ENCODE results near the gene PTBP3. TPM values are rescaled to one million over a fixed set of nuclear protein-coding genes. Genes with fewer than 3 reads are reported as not detected.
"Not testable (repeated sequence)": the region's sequence is repeated elsewhere in the genome, so short reads cannot be mapped to it uniquely, and the experiment has no call there.

PTBP3 gene
- total RNA-seq, 2 experiments from 2014 or later = 152 to 186 TPM

DNA sequence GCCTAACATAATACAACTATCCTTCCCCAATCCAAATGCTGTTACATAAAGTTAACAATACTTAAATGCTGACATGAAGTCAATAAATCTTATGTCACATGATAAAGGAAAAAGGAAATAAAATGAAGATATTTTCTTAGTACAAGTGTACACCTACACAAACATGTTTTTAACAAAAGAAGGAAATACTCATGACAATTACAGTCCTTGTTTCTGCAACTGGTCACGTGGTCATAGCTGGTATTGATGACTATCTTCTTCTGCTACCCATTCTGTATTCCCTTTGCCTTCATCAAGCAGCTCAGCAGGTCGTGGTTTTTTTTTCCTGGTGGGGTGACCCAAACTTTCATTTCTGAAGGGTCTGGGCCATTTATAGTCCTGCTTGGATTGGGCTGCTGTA is 40.2 kb upstream of the PTBP3 start:
- Mint-ChIP-seq H3K4me1 (peaks cover 27% of the 10 kb centered on the region), H3K36me3 (peaks cover 37% of the 10 kb centered on the region), H3K9me3 (ENCODE audit: low read depth) (peaks cover 15% of the 10 kb centered on the region)
- CTCF ChIA-PET, H3K27me3 Mint-ChIP-seq, H3K27ac Mint-ChIP-seq, ATAC-seq, DNase-seq, H3K4me3 Mint-ChIP-seq: not testable (repeated sequence)

DNA sequence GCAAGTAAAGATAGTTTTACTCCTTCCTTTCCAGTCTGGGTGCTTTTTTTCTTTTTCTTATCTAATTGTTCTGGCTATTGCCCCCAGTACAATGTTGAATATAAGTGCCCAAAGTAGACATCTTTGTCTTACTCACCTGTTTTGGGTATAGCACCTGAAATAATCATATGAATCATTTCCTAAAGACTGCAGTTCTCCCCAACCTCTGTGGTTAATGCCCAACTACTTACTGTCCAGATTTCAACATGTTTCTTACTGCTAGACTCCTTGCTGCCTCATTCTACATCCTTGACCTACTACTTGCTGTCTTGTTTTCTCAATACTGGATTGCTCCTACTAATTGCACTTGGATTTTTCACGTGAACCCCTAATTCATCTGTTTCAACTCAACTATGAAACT is 37.6 kb upstream of the PTBP3 start:
- H3K27ac Mint-ChIP-seq = no peak overlapping the region
- peaks cover 3% of the 10 kb centered on the region for H3K4me1 Mint-ChIP-seq
- CTCF ChIA-PET = interaction anchor here (1.8 kb wide), 1 partner anchor 20 kb away, joined by 3 read pairs; no protein-coding TSS in a partner anchor
- H3K36me3 Mint-ChIP-seq = peaks cover 30% of the 10 kb centered on the region
- H3K4me3 Mint-ChIP-seq = no peak overlapping the region
- peaks cover 15% of the 10 kb centered on the region for H3K9me3 Mint-ChIP-seq (ENCODE audit: low read depth)
- H3K27me3 Mint-ChIP-seq = no peaks in the 10 kb centered on the region
- ATAC-seq (no peak), DNase-seq (no peak)

DNA sequence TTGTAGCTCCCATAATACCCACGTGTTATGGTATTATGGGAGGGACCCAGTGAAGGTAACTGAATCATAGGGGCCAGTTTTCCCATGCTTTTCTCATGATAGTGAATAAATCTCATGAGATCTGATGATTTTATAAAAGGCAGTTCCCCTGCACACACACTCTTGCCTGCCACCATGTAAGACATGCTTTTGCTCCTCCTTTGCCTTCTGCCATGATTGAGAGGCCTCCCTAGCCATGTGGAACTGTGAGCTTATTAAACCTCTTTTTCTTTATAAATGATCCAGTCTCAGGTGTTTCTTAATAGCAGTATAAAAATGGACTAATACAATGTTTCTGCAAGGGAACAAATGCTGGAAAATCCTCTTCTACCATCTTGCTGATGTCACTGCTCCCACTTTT is 36.4 kb upstream of the PTBP3 start:
- H3K36me3 Mint-ChIP-seq = peaks cover 24% of the 10 kb centered on the region
- H3K4me1 Mint-ChIP-seq = peaks cover 3% of the 10 kb centered on the region
- no peak overlapping the region for H3K4me3 Mint-ChIP-seq
- H3K9me3 Mint-ChIP-seq (ENCODE audit: low read depth) = peaks cover 15% of the 10 kb centered on the region
- H3K27ac Mint-ChIP-seq = no peak overlapping the region
- H3K27me3 Mint-ChIP-seq = no peaks in the 10 kb centered on the region
- ATAC-seq = no peak
- CTCF ChIA-PET = interaction anchor here (1.1 to 1.8 kb wide), 2 partner anchors 10 to 19 kb away, joined by 3 read pairs; no protein-coding TSS in a partner anchor
- no peak for DNase-seq

DNA sequence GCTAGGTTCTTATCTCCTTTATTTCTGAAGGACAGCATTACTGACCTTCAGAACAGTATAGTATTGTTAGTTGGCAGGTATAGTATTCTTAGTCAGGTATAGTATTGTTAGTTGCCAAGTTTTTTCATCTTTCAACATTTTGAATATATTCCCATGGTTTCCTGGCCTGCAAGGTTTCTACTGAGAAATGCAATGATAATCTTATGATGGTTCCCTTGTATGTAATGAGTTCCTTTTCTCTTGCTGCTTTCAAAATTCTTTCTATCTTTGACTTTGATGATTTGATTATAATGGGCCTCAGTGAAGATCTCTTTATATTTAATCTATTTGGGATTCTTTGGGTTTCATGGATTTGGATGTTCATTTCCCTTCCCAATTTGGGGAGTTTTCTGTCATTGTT is 34.0 kb upstream of the PTBP3 start:
- no peak overlapping the region for H3K4me3 Mint-ChIP-seq
- H3K4me1 Mint-ChIP-seq = peaks cover 3% of the 10 kb centered on the region
- no peak for DNase-seq
- ATAC-seq = no peak
- H3K36me3 Mint-ChIP-seq = peaks cover 12% of the 10 kb centered on the region
- peaks cover 4% of the 10 kb centered on the region for H3K27me3 Mint-ChIP-seq
- CTCF ChIA-PET = interaction anchor here (0.8 to 1.9 kb wide), 5 partner anchors 12 to 426 kb away, joined by 3 to 10 read pairs (median 4); partner anchors contain the start of gene HSDL2
- no peak overlapping the region for H3K27ac Mint-ChIP-seq
- peaks cover 13% of the 10 kb centered on the region for H3K9me3 Mint-ChIP-seq (ENCODE audit: low read depth)

DNA sequence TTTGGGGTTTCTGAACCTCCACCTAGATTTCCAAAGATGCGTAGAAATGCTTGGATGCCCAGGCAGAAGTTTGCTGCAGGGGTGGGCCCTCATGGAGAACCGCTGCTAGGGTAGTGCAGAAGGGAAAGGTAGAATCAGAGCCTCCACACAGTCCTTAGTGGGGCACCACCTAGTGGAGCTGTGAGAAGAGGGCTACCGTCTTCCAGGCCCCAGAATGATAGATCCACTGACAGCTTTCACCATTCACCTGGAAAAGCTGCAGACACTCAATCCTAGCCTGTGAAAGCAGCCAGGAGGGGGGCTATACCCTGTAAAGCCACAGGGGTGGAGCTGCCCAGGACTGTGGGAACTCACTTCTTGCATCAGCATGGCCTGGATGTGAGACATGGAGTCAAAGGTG is 33.2 kb upstream of the PTBP3 start:
- Mint-ChIP-seq H3K27ac (no peak overlapping the region), H3K9me3 (ENCODE audit: low read depth) (peaks cover 12% of the 10 kb centered on the region), H3K27me3 (peaks cover 6% of the 10 kb centered on the region), H3K4me3 (no peak overlapping the region), H3K36me3 (peaks cover 11% of the 10 kb centered on the region), H3K4me1 (peaks cover 6% of the 10 kb centered on the region)
- CTCF ChIA-PET = interaction anchor here (0.7 to 1.9 kb wide), 9 partner anchors 11 to 427 kb away, joined by 3 to 10 read pairs (median 4); partner anchors contain the start of gene HSDL2
- DNase-seq = no peak
- ATAC-seq = peak; percentile 42

DNA sequence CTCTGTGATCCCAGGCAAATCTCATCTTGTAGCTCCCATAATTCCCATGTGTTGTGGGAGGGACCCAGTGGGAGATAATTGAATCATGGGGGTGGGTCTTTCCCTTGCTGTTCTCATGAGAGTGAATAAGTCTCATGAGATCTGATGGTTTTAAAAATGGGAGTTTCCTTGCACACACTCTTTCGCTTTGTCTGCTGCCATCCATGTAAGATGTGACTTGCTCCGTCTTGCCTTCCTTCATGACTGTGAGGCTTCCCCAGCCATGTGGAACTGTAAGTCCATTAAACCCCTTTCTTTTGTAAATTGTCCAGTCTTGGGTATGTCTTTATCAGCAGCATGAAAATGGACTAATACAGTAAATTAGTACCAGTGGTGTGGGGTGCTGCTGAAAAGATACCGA is 31.8 kb upstream of the PTBP3 start:
- not testable (repeated sequence) for H3K27me3 Mint-ChIP-seq; DNase-seq; ATAC-seq; H3K4me1 Mint-ChIP-seq; H3K36me3 Mint-ChIP-seq; H3K4me3 Mint-ChIP-seq; H3K9me3 Mint-ChIP-seq (ENCODE audit: low read depth); H3K27ac Mint-ChIP-seq
- CTCF ChIA-PET = interaction anchor here (1.0 kb wide), 1 partner anchor 267 kb away, joined by 3 read pairs; no protein-coding TSS in a partner anchor

DNA sequence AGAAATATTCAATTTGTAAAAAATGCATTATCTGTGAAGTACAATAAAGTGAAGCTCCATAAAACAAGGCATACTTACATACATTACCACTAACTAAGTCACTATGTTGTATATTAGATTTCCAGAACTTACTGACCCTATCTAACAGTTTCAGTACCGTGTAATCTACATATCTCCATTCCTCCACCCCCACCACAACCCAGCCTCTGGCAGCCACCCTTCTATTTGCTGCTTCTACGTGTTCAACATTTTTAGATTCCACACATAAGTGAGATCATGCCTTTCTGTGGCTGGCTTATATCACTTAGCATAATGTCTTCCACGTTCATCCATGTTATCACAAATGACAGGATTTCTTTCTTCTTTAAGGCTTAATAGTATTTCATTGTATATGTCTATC is 31.3 kb upstream of the PTBP3 start:
- Mint-ChIP-seq H3K4me1 (peaks cover 7% of the 10 kb centered on the region), H3K4me3 (no peak overlapping the region), H3K36me3 (peaks cover 6% of the 10 kb centered on the region), H3K9me3 (ENCODE audit: low read depth) (peaks cover 5% of the 10 kb centered on the region), H3K27me3 (peaks cover 6% of the 10 kb centered on the region), H3K27ac (no peak overlapping the region)
- DNase-seq = no peak
- CTCF ChIA-PET = interaction anchor here (1.0 kb wide), 2 partner anchors 251 to 267 kb away, joined by 3 to 5 read pairs; no protein-coding TSS in a partner anchor
- no peak for ATAC-seq

DNA sequence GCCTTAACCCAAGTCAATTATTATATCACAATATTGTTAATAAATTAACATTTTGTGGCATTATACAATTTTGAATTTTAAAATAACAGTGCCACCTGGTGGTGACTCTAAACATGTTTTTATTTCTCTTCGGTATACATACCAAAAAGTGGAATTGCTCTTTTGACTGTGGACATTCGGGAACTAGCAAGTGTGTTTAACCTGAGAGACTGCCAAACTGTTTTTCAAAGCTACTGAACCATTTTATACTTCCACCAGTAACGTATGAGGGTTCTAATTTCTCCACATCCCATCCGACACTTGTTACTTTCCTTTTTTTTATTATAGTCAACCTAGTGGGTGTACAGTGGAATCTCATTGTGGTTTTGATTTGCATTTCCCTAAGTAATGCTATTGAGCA is 28.2 kb upstream of the PTBP3 start:
- CTCF ChIA-PET = interaction anchor here (0.7 to 4.6 kb wide), 21 partner anchors 10 to 763 kb away, joined by 3 to 61 read pairs (median 5); partner anchors contain the start of gene HSDL2
- Mint-ChIP-seq H3K27ac (no peak overlapping the region), H3K9me3 (ENCODE audit: low read depth) (no peaks in the 10 kb centered on the region), H3K4me3 (no peak overlapping the region), H3K27me3 (peaks cover 6% of the 10 kb centered on the region), H3K36me3 (peaks cover 3% of the 10 kb centered on the region), H3K4me1 (peaks cover 7% of the 10 kb centered on the region)
- DNase-seq (no peak), ATAC-seq (peak; percentile 49)

DNA sequence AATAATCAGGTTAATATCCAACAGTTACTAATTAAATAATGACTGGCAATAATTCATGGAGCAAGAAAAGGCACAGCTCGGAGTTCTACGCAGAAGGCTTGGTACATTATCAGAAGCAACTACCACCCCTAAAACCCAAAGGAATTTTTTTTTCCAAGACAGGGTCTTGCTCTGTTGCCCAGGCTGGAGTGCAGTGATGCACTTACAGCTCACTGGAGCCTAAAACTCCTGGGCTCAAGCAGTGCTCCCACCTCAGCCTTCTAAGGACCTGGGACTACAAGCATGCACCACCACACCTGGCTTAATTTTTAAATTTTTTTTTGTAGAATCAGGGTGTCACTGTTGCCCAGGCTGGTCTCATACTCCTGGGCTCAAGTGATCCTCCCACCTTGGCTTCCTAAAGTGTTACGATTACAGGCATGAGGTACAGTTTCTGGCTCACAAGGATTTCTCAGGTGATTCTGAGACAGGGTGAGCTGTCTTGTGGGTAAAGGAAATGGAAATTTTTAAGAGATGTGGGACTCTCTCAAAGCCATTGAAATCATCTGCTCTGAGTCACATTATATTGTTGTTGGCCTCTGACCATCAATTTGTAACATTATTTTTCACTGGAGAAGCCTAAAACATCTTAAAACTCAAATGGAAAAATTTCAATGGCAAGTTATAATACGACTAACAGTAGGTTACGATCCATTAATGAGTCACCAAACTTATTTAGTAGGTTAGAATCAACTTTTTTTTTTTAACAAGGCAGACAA is 26.8 kb upstream of the PTBP3 start:
- Mint-ChIP-seq H3K9me3 (ENCODE audit: low read depth) (no peaks in the 10 kb centered on the region), H3K4me1 (peaks cover 16% of the 10 kb centered on the region), H3K27me3 (peaks cover 6% of the 10 kb centered on the region), H3K4me3 (no peak overlapping the region), H3K27ac (no peak overlapping the region), H3K36me3 (no peaks in the 10 kb centered on the region)
- DNase-seq = no peak
- CTCF ChIA-PET = interaction anchor here (0.9 to 4.6 kb wide), 15 partner anchors 9 to 333 kb away, joined by 4 to 61 read pairs (median 6); partner anchors contain the start of gene HSDL2
- peak; percentile 51 for ATAC-seq

DNA sequence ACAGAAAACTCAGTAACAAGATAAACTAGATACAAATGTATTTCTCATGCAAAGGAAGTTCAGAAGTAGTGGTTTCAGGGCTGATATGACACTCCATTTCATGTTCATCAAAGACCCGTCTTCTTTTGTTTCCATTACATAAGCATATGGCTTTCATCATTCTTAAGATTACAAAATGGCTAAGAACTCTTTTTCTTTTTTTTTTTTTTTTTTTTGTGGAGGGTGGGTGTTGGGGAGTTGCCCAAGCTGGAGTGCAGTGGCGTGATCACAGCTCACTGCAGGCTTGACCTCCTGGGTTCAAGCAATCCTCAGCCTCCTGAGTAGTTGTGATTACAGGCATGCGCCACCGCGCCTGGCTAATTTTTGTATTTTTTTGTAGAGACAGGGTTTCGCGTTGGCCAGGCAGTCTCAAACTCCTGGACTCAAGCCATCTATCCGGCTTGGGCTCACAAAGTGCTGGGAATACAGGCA is 22.0 kb upstream of the PTBP3 start:
- peak; percentile 39 for ATAC-seq
- Mint-ChIP-seq H3K27ac (no peak overlapping the region), H3K9me3 (ENCODE audit: low read depth) (no peaks in the 10 kb centered on the region)

DNA sequence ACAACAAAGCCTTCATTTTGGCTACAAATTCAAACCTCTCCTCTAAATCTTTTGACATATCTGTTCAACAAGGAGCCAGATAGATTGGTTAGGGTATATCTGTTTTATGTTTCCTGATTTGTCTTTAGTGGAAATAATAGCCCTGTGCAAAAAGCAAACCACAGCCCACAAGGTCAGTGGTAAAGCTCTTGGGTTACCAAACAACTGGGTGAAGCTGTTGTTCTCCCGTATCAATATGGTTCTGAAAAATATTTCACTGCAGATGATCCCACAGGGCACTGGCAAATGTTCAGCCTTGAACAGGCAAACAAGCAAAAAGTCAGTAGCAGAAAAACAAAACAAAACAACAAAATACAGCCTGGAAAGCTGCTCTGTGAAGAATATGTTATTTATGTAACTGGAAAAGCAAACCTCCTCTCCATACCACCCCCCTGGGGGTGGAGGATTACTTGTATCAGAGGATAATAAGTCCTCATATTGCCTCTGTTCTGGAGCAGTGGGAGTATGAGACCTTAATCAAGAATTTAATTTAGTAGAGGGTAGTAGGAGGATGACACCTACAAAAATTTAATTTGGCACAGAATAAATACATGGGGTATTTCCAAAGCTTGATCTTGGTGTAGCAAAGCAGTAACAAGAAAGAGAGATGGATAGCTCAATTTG is 20.8 kb upstream of the PTBP3 start:
- peaks cover 3% of the 10 kb centered on the region for H3K27me3 Mint-ChIP-seq
- DNase-seq (no peak), ATAC-seq (no peak)
- no peak overlapping the region for H3K27ac Mint-ChIP-seq
- CTCF ChIA-PET = interaction anchor here (0.9 to 1.1 kb wide), 3 partner anchors 21 to 266 kb away, joined by 3 read pairs; partner anchors contain the start of gene PTBP3
- H3K4me3 Mint-ChIP-seq = no peak overlapping the region
- no peaks in the 10 kb centered on the region for H3K36me3 Mint-ChIP-seq
- no peaks in the 10 kb centered on the region for H3K9me3 Mint-ChIP-seq (ENCODE audit: low read depth)
- H3K4me1 Mint-ChIP-seq = peaks cover 17% of the 10 kb centered on the region

More for the DNA sequence above, 22.0 kb upstream of the PTBP3 start:
- Mint-ChIP-seq H3K36me3 (no peaks in the 10 kb centered on the region), H3K4me1 (peaks cover 17% of the 10 kb centered on the region), H3K4me3 (no peak overlapping the region), H3K27me3 (peaks cover 2% of the 10 kb centered on the region)
- CTCF ChIA-PET = interaction anchor here (0.7 to 1.2 kb wide), 4 partner anchors 11 to 245 kb away, joined by 3 to 4 read pairs (median 3); no protein-coding TSS in a partner anchor
- DNase-seq = no peak

DNA sequence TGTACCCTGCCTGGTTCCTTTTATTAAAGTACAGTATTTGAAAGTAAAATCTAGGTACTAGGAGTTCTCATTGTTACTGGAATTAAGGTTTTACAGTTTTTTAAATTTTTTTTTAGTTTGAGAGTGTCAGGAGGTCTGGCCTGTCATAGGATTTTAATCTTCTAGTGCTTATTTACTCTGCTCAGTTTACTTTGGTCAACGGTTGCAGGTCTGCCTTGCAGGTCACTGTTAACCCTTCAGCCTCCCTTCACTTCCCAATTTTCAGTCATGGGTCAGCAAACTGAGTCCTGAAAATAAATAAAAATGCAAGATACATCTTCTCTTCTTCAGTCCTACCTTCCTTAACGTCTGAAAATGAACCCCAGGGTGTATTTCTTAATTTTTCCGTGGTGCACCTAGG is 18.8 kb upstream of the PTBP3 start:
- Mint-ChIP-seq H3K9me3 (ENCODE audit: low read depth) (no peaks in the 10 kb centered on the region), H3K4me3 (no peak overlapping the region), H3K27ac (no peak overlapping the region), H3K4me1 (peaks cover 27% of the 10 kb centered on the region), H3K27me3 (peaks cover 3% of the 10 kb centered on the region), H3K36me3 (peaks cover 4% of the 10 kb centered on the region)
- ATAC-seq (no peak), DNase-seq (no peak)
- CTCF ChIA-PET = interaction anchor here (1.6 to 1.8 kb wide), 2 partner anchors 9 to 18 kb away, joined by 3 to 9 read pairs; no protein-coding TSS in a partner anchor

DNA sequence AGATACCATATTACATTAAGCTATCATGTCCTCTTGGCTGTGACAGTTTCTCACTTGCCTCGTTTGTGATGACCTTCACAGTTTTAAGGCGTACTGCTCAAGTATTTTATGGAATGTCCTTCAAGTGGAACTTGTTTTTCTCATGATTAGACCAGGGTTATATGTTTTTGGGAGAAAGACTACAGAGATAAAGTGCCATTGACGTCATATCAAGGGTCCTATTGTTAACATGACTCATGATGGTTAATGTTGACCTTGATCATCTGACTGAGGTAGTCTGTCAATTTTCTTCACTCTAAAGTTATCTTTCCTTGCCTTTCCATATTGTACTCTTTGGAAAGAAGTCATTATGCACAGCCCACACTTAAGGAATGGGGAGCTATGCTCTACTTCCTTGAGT is 17.8 kb upstream of the PTBP3 start:
- no peak overlapping the region for H3K27ac Mint-ChIP-seq
- peaks cover 3% of the 10 kb centered on the region for H3K27me3 Mint-ChIP-seq
- H3K9me3 Mint-ChIP-seq (ENCODE audit: low read depth) = no peaks in the 10 kb centered on the region
- no peak overlapping the region for H3K4me3 Mint-ChIP-seq
- ATAC-seq (no peak), DNase-seq (no peak)
- CTCF ChIA-PET = interaction anchor here (1.6 to 1.8 kb wide), 2 partner anchors 10 to 19 kb away, joined by 3 to 9 read pairs; no protein-coding TSS in a partner anchor
- peaks cover 24% of the 10 kb centered on the region for H3K4me1 Mint-ChIP-seq
- H3K36me3 Mint-ChIP-seq = peaks cover 4% of the 10 kb centered on the region
